Central memory CD4-positive, alpha-beta T cell (primary cell): Measurements from ENCODE around the gene TUBA4A.
"Not testable (repeated sequence)": the region's sequence is repeated elsewhere in the genome, so short reads cannot be mapped to it uniquely, and the experiment has no call there.

Experiments used
- DNase-seq: peaks from one replicate; pipeline ENCODE4 v3.0.0; 2022

TUBA4A gene

DNA sequence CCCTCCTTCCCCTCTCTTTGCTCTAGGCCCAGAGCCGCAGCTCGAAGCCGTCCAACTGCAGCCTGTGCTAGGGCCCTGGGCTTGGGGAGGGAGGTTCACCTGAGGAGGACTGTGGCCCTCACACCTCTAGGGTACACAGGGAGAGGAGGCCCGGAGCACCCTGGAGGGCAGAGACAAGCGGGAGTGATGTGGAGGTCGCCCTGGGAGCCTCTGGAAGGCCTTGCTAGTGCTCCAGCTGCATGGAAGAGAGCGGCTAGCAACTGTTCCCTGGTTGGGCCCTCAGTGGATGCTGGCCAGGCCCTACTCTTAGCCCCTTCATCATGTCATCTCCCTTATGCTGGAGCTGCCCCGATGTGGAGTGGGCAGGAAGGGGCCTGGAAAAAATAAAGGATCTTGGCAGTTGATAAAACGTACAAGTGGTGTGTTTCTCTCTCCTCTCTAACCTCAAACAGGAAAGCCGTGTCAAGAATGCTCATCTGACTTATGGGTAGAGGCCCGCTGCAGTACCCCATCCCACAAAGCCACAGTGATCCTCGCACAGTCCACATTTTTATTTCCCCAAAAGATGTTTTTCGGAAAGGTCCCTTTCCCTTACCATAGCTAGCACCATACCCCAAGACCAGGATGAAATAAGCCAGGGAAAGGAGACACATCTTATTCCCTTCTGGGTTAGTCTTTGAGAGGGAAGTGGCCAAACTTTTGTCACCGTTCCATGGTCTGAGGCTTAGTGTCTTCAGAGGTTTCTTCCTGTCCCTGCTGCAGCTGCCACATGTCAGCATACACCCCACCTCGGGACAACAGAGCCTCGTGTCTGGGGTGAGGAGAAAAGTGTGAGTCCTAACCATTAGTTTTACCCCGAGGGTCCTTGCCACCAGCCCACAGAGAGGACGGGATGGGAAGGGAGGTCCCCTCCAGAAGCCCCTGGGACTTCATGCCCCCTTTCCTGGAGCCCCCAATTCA is 44.2 kb downstream of the TUBA4A start:
- no peak for DNase-seq

DNA sequence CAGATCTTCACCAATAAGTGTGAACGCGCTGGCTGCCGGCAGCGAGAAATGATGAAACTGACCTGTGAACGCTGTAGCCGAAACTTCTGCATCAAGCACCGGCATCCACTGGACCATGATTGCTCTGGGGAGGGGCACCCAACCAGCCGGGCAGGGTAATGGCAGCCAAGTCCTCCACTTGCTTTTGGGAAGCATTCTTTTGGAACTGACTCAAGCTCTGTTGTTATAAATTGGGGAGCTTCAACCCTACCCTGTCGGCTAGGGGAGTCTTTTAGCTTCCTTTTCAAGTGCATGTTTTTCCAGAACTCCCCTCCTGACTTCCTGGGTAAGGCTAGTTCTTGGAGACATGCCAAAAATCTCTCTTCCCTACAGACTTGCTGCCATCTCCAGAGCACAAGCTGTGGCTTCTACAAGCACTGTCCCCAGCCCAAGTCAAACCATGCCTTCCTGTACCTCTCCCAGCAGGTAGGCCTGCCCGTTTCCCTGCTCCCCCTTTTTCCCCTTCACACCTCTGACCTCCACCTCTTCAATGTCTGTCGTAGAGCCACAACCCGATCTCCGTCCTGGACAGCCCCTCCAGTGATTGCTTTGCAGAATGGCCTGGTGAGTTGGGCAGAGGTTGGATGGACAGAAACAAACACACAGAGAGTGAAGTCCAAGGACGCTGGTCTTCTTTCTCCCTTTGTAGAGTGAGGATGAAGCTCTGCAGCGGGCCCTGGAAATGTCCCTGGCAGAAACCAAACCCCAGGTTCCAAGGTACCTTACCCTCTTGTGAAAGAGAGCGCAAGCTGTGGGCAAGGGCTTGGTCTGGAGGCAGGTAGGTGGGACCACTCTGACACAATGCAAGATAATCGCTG is 45.6 kb downstream of the TUBA4A start:
- no peak for DNase-seq

DNA sequence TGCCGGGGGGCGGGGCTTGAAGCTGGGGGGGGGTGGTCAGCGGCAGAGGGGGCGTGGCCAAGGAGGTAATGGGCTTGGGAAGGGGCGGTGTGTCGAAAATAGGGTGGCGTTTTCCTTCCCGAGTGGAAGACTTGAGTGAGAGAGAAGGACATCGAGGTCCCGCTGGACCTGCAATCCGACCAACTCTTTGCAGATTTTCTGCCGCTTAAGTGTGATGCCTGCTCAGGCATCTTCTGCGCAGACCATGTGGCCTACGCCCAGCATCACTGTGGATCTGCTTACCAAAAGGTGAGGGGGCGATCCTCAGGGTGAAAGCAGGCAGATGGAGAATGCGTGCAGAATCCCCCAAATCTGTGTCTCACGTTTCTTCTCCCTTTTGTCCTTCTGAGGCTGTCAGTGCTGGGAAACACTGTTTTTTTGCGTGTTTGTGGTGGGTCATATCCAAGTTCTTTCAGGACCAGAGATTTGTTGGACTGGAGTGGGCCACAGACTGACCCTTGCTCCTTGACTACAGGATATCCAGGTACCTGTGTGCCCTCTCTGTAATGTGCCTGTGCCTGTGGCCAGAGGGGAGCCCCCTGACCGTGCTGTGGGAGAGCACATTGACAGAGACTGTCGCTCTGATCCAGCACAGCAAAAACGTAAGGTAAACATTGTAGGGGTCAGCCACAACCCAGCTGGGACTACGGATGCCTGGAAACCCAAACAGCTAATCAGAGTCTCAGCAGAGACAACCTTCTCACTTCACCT is 46.4 kb downstream of the TUBA4A start:
- DNase-seq: no peak

DNA sequence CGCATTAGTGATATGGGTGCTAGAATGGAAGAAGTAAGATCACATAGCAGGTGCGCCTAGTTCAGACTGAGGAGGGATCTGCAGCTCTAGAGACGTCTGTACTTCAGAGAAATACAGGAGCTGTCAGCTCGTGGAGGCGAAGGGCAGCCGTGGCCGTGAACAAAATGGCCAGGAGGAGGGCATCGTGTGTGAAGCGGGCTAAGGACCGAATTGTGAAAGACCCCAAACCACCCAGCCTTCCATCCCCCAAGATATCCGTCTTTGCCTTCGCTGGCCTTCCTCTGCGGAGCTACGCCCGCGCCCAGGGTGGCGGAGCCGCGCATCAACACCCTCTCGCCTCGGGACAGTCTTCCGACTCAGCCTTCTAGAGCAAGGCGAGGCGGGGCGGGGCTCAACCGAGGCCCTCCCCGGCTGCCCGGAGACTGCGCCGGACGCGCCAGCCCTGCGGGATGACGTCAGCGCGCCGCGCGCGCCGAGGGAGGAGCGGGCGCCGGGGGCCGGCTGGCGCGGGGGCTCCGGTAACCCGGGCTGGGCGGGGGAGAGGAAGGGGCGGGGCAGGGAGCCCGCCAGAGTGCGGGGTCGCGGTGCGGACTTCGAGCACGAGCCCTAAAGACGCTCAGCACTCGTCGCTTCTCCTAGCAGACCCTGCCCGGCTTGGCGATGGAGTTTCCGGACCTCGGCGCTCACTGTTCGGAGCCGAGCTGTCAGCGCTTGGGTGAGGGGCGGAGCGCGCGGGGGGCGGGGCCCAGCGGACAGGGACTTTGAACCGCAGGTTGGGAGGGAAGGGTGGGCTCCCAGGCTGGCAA is 47.2 kb downstream of the TUBA4A start, which contains the start of gene ZFAND2B:
Gene ZFAND2B (plus strand): TSS at position 455 of the 806 bp plus-strand sequence. CDS start 206 bp downstream, at position 661.
- DNase-seq: peak; percentile 95

DNA sequence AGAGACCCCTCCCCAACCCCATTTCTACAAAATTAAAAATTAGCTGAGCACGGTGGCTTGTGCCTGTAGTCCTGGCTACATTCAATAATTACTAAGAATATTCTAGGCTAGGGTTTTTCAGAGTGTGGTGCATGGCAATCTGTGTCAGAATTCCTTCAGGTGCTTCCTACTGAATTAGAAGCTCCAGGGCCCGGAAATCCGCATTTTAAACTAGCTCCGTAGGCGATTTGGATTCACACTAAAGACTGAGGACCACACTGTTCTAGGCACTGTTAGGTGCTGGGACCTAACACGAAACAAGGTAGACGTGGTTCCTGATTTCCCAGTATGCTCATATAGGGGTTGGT is 47.8 kb downstream of the TUBA4A start:
- no peak for DNase-seq

DNA sequence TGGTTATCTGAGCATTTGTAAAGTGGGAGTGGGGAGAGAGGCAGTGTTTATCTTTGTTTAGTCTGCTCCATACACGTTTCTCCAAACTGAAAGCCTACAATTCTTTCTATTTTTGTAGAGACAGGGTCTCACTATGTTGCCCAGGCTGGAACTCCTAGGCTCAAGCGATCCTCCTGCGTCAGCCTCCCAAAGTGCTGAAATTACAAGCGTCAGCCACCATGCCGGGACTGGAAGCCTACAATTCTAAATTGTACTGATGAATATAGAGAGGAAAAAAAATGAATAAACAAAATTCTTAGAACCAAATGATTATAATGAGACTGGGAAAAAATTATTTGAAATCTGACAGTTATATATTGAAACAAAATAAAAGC is 48.6 kb downstream of the TUBA4A start:
- no peak for DNase-seq

DNA sequence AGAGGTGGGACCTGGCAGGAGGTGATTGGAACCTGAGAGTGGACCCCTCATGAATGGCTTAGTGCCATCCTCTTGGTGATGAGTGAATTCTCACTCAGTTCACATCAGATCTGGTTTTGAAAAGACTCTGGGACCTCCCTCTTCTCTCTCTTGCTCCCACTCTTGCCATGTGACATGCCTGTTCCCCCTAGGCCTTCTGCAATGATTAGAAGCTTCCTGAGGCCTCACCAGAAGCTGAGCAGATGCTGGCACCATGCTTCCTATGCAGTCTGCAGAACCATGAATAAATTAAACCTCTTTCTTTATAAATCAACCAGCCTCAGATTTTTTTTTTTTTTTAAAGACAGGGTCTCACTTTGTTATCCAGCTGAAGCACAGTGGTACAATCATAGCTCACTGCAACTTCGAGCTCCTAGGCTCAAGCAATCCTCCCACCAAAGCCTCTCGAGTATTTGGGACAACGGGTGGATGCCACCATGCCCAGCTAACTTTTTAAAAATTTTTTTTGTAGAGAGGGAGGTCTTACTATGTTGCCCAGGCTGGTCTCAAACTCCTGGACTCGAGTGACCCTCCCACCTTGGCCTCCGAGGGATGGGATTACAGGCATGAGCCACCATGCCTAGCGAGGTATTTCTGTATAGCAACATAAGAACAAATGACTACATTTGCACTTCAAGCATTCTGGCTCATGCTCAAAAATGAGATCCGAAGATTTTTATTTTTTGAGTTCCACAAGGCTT is 49.1 kb downstream of the TUBA4A start:
- no peak for DNase-seq

DNA sequence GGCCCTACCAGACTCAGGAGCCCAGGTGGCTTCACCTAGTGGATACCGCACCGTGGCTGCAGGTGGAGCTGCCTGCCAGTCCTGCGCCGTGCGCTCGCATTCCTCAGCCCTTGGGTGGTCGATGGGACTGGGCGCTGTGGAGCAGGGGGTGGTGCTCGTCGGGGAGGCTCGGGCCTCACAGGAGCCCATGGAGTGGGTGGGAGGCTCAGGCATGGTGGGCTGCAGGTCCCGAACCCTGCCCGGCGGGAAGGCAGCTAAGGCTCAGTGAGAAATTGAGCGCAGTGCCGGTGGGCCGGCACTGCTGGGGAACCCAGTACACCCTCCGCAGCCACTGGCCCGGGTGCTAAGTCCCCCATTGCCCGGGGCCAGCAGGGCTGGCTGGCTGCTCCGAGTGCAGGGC is 52.4 kb downstream of the TUBA4A start:
- DNase-seq: not testable (repeated sequence)

DNA sequence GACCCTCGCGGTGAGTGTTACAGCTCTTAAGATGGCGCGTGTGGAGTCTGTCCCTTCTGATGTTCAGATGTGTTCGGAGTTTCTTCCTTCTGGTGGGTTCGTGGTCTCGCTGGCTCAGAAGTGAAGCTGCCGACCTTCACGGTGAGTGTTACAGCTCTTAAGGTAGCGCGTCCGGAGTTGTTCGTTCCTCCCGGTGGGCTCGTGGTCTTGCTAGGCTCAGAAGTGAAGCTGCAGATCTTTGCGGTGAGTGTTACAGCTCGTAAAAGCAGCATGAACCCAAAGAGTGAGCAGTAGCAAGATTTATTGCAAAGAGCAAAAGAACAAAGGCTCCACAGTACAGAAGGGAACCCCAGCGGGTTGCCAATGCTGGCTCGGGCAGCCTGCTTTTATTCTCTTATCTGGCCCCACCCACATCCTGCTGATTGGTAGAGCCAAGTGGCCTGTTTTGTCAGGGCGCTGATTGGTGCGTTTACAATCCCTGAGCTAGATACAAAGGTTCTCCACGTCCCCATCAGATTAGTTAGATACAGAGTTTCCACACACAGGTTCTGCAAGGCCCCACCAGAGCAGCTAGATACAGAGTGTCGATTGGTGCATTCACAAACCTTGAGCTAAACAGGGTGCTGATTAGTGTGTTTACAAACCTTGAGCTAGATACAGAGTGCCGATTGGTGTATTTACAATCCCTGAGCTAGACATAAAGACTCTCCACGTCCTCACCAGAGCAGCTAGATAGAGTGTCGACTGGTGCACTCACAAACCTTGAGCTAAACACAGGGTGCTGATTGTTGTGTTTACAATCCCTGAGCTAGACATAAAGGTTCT is 53.0 kb downstream of the TUBA4A start:
- not testable (repeated sequence) for DNase-seq
